ENCODE measurements around the gene GPR33.
"Not testable (repeated sequence)": the region's sequence is repeated elsewhere in the genome, so short reads cannot be mapped to it uniquely, and the experiment has no call there.

The GPR33 gene

GRCh38 chr14:31487886-31488285 lies at the start of gene GPR33:
Gene GPR33 (minus strand): TSS chr14:31488039. CDS start chr14:31483965, 4,074 bp downstream.
- DNase-seq: no peak

- DNase-seq: no peak
These were observed 48.5 kb upstream of the GPR33 start for GRCh38 chr14:31536201-31536960.

GRCh38 chr14:31530136-31530535 lies 42.3 kb upstream of the GPR33 start:
- DNase-seq: no peak

- DNase-seq: no peak
These were observed 41.2 kb upstream of the GPR33 start for GRCh38 chr14:31529053-31529452.

- DNase-seq: no peak
These were observed 39.7 kb upstream of the GPR33 start for GRCh38 chr14:31527546-31527945.

- no peak for DNase-seq
These were observed 39.2 kb upstream of the GPR33 start for GRCh38 chr14:31527087-31527486.

GRCh38 chr14:31510855-31511254 lies 23.0 kb upstream of the GPR33 start:
- no peak for DNase-seq

- DNase-seq: peak; percentile 61
These were observed 22.4 kb upstream of the GPR33 start for GRCh38 chr14:31510222-31510621.

- no peak for DNase-seq
These were observed 20.3 kb upstream of the GPR33 start for GRCh38 chr14:31508135-31508534.

GRCh38 chr14:31505411-31505810 lies 17.6 kb upstream of the GPR33 start:
- no peak for DNase-seq

GRCh38 chr14:31501870-31502269 lies 14.0 kb upstream of the GPR33 start:
- no peak for DNase-seq

- DNase-seq: no peak
These were observed 5.1 kb upstream of the GPR33 start for GRCh38 chr14:31492759-31493498.

GRCh38 chr14:31489691-31490090 lies 1.9 kb upstream of the GPR33 start:
- DNase-seq: no peak

GRCh38 chr14:31486764-31487163 lies 1.1 kb downstream of the GPR33 start:
- DNase-seq: no peak

GRCh38 chr14:31484754-31485153 lies 3.1 kb downstream of the GPR33 start:
- no peak for DNase-seq

- DNase-seq: no peak
These were observed 7.7 kb downstream of the GPR33 start for GRCh38 chr14:31480156-31480555.

- no peak for DNase-seq
These were observed 8.8 kb downstream of the GPR33 start for GRCh38 chr14:31479027-31479426.

GRCh38 chr14:31477248-31477647 lies 10.6 kb downstream of the GPR33 start:
- no peak for DNase-seq

- no peak for DNase-seq
These were observed 11.5 kb downstream of the GPR33 start for GRCh38 chr14:31476131-31476866.

GRCh38 chr14:31466554-31466953 lies 21.3 kb downstream of the GPR33 start:
- no peak for DNase-seq

GRCh38 chr14:31465111-31465510 lies 22.7 kb downstream of the GPR33 start:
- no peak for DNase-seq

GRCh38 chr14:31462450-31462849 lies 25.4 kb downstream of the GPR33 start:
- not testable (repeated sequence) for DNase-seq

- no peak for DNase-seq
These were observed 26.3 kb downstream of the GPR33 start for GRCh38 chr14:31461545-31461944.

Data from NCI-H69 (cell line).